CD4-positive, alpha-beta memory T cell (primary cell): ENCODE measurements around the gene JUNB. TPM values are rescaled to one million over a fixed set of nuclear protein-coding genes. Genes with fewer than 3 reads are reported as not detected.
A peak's percentile ranks its signal among the peaks of the same experiment; 100 is the strongest.

ENCODE experiments used
- CTCF ChIA-PET: fragments of 350-600 bp; sonication (Branson Sonifier 250); formaldehyde crosslinking; loops from one replicate; lab custom pipeline; 2021; ENCODE audit warnings: inconsistent platforms; ENCODE audit not compliant: partially characterized antibody; lab: Charles Lee
- POLR2A ChIA-PET: fragments of 350-600 bp; sonication (Branson Sonifier 250); formaldehyde crosslinking; loops from one replicate; lab custom pipeline; 2021; ENCODE audit not compliant: partially characterized antibody; lab: Charles Lee
- DNase-seq, 5 donors: peaks; one replicate each; pipeline versions ENCODE4 v3.0.0 to v3.0.0-alpha.2; 2020 to 2022; ENCODE audit warnings: mixed read lengths in 1 of 5
- H3K27ac ChIP-seq: one replicate; pipeline ENCODE4 v1.7.0; 2013; ENCODE audit warnings: low read depth, low read length
- H3K27me3 ChIP-seq: 2 replicates; pipeline ENCODE4 v1.7.0; 2013; ENCODE audit warnings: mild to moderate bottlenecking, low read length, moderate library complexity; ENCODE audit not compliant: insufficient read depth
- H3K36me3 ChIP-seq: 2 replicates; pipeline ENCODE4 v1.7.0; 2013; ENCODE audit warnings: mild to moderate bottlenecking, low read length, moderate library complexity; ENCODE audit not compliant: insufficient read depth
- H3K4me1 ChIP-seq: 2 replicates; pipeline ENCODE4 v1.7.0; 2013; ENCODE audit warnings: mild to moderate bottlenecking, low read length, moderate library complexity; ENCODE audit not compliant: insufficient read depth
- H3K4me3 ChIP-seq, 2 donors: one replicate each; pipeline ENCODE4 v1.7.0; 2013; ENCODE audit warnings: low read length in 2 of 2, mild to moderate bottlenecking in 1 of 2
- H3K9me3 ChIP-seq, 2 donors: one replicate each; pipeline ENCODE4 v1.7.0; 2013; ENCODE audit warnings: low read length in 2 of 2, control low read depth in 1 of 2; ENCODE audit not compliant: control insufficient read depth in 1 of 2
- H3K27ac Mint-ChIP-seq, 7 donors: one replicate each; pipeline ENCODE4 v1.8.0; 2020 to 2021; ENCODE audit warnings: mixed read lengths in 7 of 7, mild to moderate bottlenecking in 6 of 7, inconsistent platforms in 3 of 7, moderate library complexity in 3 of 7
- H3K27me3 Mint-ChIP-seq, 2 donors: one replicate each; pipeline ENCODE4 v1.8.0; 2020 to 2021; ENCODE audit warnings: mixed read lengths in 2 of 2
- H3K36me3 Mint-ChIP-seq, 2 donors: one replicate each; pipeline ENCODE4 v1.8.0; 2020 to 2021; ENCODE audit warnings: mixed read lengths in 2 of 2, inconsistent platforms in 1 of 2, mild to moderate bottlenecking in 1 of 2
- H3K4me1 Mint-ChIP-seq, 4 donors: one replicate each; pipeline ENCODE4 v1.8.0; 2020 to 2021; ENCODE audit warnings: mixed read lengths in 4 of 4, mild to moderate bottlenecking in 1 of 4
- H3K4me3 Mint-ChIP-seq, 8 donors: one replicate each; pipeline ENCODE4 v1.8.0; 2020 to 2021; ENCODE audit warnings: mixed read lengths in 8 of 8, mild to moderate bottlenecking in 7 of 8, moderate library complexity in 6 of 8, inconsistent platforms in 3 of 8
- H3K9me3 Mint-ChIP-seq, 8 donors: one replicate each; pipeline ENCODE4 v1.8.0; 2020 to 2021; ENCODE audit warnings: mixed read lengths in 8 of 8, mild to moderate bottlenecking in 5 of 8, inconsistent platforms in 3 of 8, moderate library complexity in 1 of 8
- intact Hi-C: fragments of 100-400 bp; cut with micrococcal nuclease; formaldehyde crosslinking; loops from one replicate; pipeline ENCODE4 v1.15.1; 2023
- polyA plus RNA-seq, 2 donors: library from polyadenylated mRNA; unstranded; fragments of 300-500 nt; fragmentation: Illumina TruSeq; gene quantifications; one replicate each; pipeline ENCODE4 v1.2.3, GENCODE V29; 2021
- total RNA-seq, 2 experiments: library from RNA; stranded (reverse); gene quantifications; one replicate each; pipeline ENCODE4 v1.2.3, GENCODE V29; 2021

The JUNB gene
- total and polyA plus RNA-seq, 4 experiments from 2014 or later: 103 to 3,132 (median 438) TPM

GRCh38 chr19:12752056-12752781, 39.1 kb upstream of the JUNB start:
- Histone ChIP-seq H3K4me1 (no peaks in the 10 kb centered on the region), H3K9me3 (no peaks in the 10 kb centered on the region), H3K27me3 (no peaks in the 10 kb centered on the region), H3K27ac (no peak overlapping the region), H3K36me3 (peaks cover 10% of the 10 kb centered on the region), H3K4me3 (no peak overlapping the region)
- Mint-ChIP-seq H3K4me3 (no peak overlapping the region), H3K36me3 (peaks cover 10 to 11% of the 10 kb centered on the region in 2 donors), H3K27me3 (peaks cover 1 to 15% of the 10 kb centered on the region in 2 donors), H3K27ac (peak overlapping the region in 1 of 7 donors; percentile 27), H3K9me3 (peaks cover 0 to 8% (median 5%) of the 10 kb centered on the region in 8 donors), H3K4me1 (peaks cover 3 to 9% (median 6%) of the 10 kb centered on the region in 4 donors)
- CTCF ChIA-PET: interaction anchor here (0.7 to 1.8 kb wide), 3 partner anchors 14 to 188 kb away, joined by 3 to 5 read pairs (median 3); partner anchors contain the start of gene GET3
- intact Hi-C loops: no loop called here
- no peak for DNase-seq
- POLR2A ChIA-PET: interaction anchor here (0.6 to 1.5 kb wide), 3 partner anchors 15 to 40 kb away, joined by 3 to 4 read pairs (median 3); partner anchors contain the start of gene GET3

- POLR2A ChIA-PET: interaction anchor here (0.5 to 1.3 kb wide), 3 partner anchors 13 to 999 kb away, joined by 3 read pairs; no protein-coding TSS in a partner anchor
- DNase-seq: no peak
- Histone ChIP-seq H3K4me3 (no peak overlapping the region), H3K9me3 (no peaks in the 10 kb centered on the region), H3K27ac (no peak overlapping the region), H3K4me1 (peaks cover 3% of the 10 kb centered on the region), H3K27me3 (no peaks in the 10 kb centered on the region), H3K36me3 (no peaks in the 10 kb centered on the region)
- Mint-ChIP-seq H3K4me1 (peaks cover 5 to 13% (median 7%) of the 10 kb centered on the region in 4 donors), H3K27ac (no peak overlapping the region), H3K4me3 (no peak overlapping the region), H3K27me3 (peaks cover 3 to 15% of the 10 kb centered on the region in 2 donors), H3K36me3 (no peaks in the 10 kb centered on the region), H3K9me3 (no peaks in the 10 kb centered on the region)
- CTCF ChIA-PET: interaction anchor here (0.9 to 8.0 kb wide), 5 partner anchors 21 to 191 kb away, joined by 3 to 126 read pairs (median 4); partner anchors contain the start of gene TNPO2
- intact Hi-C loops: no loop called here
Measured at GRCh38 chr19:12754465-12755196, 36.7 kb upstream of the JUNB start.

GRCh38 chr19:12756150-12756883, 35.0 kb upstream of the JUNB start:
- H3K4me1 ChIP-seq: peaks cover 3% of the 10 kb centered on the region
- ChIA-PET POLR2A (interaction anchor here (2.5 kb wide), 1 partner anchor 36 kb away, joined by 8 read pairs; the partner anchor contains the start of gene JUNB), CTCF (interaction anchor here (0.6 to 8.0 kb wide), 6 partner anchors 19 to 91 kb away, joined by 3 to 126 read pairs (median 9); partner anchors contain the start of genes GET3, TNPO2 and TRIR)
- no peak for DNase-seq
- Mint-ChIP-seq H3K4me3 (no peak overlapping the region), H3K27ac (no peak overlapping the region), H3K36me3 (no peaks in the 10 kb centered on the region), H3K27me3 (peaks cover 1 to 7% of the 10 kb centered on the region in 2 donors), H3K9me3 (no peaks in the 10 kb centered on the region), H3K4me1 (peaks cover 4 to 8% (median 5%) of the 10 kb centered on the region in 4 donors)
- H3K36me3 ChIP-seq: no peaks in the 10 kb centered on the region
- intact Hi-C loops: no loop called here
- no peak overlapping the region for H3K4me3 ChIP-seq
- H3K9me3 ChIP-seq: no peaks in the 10 kb centered on the region
- no peaks in the 10 kb centered on the region for H3K27me3 ChIP-seq
- no peak overlapping the region for H3K27ac ChIP-seq

GRCh38 chr19:12757544-12758274, 33.6 kb upstream of the JUNB start:
- H3K4me1 Mint-ChIP-seq: peaks cover 4 to 10% (median 5%) of the 10 kb centered on the region in 4 donors
- no peaks in the 10 kb centered on the region for H3K36me3 Mint-ChIP-seq
- Histone ChIP-seq H3K27ac (no peak overlapping the region), H3K36me3 (no peaks in the 10 kb centered on the region), H3K4me1 (peaks cover 3% of the 10 kb centered on the region), H3K9me3 (no peaks in the 10 kb centered on the region), H3K4me3 (no peak overlapping the region), H3K27me3 (no peaks in the 10 kb centered on the region)
- peaks cover 1 to 7% of the 10 kb centered on the region in 2 donors for H3K27me3 Mint-ChIP-seq
- DNase-seq: peak in 4 of 5 donors; percentile 56 to 61 (median 58)
- no peak overlapping the region for H3K27ac Mint-ChIP-seq
- intact Hi-C loops: loop anchor here (1.0 kb wide), 1 partner anchor 40 kb away; no protein-coding TSS in a partner anchor
- H3K9me3 Mint-ChIP-seq: no peaks in the 10 kb centered on the region
- ChIA-PET POLR2A (interaction anchor here (0.7 to 2.5 kb wide), 6 partner anchors 24 to 83 kb away, joined by 3 to 8 read pairs (median 4); partner anchors contain the start of genes JUNB and TRIR), CTCF (interaction anchor here (0.6 to 27.8 kb wide), 24 partner anchors 10 to 573 kb away, joined by 3 to 906 read pairs (median 6); partner anchors contain the start of genes FBXW9, GET3, JUNB and PRDX2)
- peak overlapping the region in 5 of 8 donors; percentile 5 to 41 (median 32) for H3K4me3 Mint-ChIP-seq

GRCh38 chr19:12759686-12760085, 31.6 kb upstream of the JUNB start:
- Histone ChIP-seq H3K4me3 (no peak overlapping the region), H3K4me1 (peaks cover 3% of the 10 kb centered on the region), H3K27me3 (no peaks in the 10 kb centered on the region), H3K36me3 (no peaks in the 10 kb centered on the region), H3K9me3 (no peaks in the 10 kb centered on the region), H3K27ac (no peak overlapping the region)
- no peak overlapping the region for H3K4me3 Mint-ChIP-seq
- H3K27ac Mint-ChIP-seq: no peak overlapping the region
- no peaks in the 10 kb centered on the region for H3K9me3 Mint-ChIP-seq
- intact Hi-C loops: loop anchor here (1.0 kb wide), 4 partner anchors 37 to 195 kb away; no protein-coding TSS in a partner anchor
- no peaks in the 10 kb centered on the region for H3K36me3 Mint-ChIP-seq
- H3K4me1 Mint-ChIP-seq: peaks cover 4 to 10% (median 5%) of the 10 kb centered on the region in 4 donors
- H3K27me3 Mint-ChIP-seq: peaks cover 1 to 2% of the 10 kb centered on the region in 2 donors
- no peak for DNase-seq
- ChIA-PET POLR2A (interaction anchor here (1.0 to 2.6 kb wide), 5 partner anchors 18 to 36 kb away, joined by 3 to 15 read pairs (median 3); partner anchors contain the start of genes GET3 and JUNB), CTCF (interaction anchor here (1.0 to 27.8 kb wide), 20 partner anchors 10 to 120 kb away, joined by 3 to 906 read pairs (median 6); partner anchors contain the start of genes GET3, JUNB, PRDX2 and RNASEH2A)

GRCh38 chr19:12763100-12763499, 28.2 kb upstream of the JUNB start:
- no peaks in the 10 kb centered on the region for H3K36me3 ChIP-seq
- DNase-seq: no peak
- intact Hi-C loops: no loop called here
- no peak overlapping the region for H3K4me3 ChIP-seq
- Mint-ChIP-seq H3K27ac (no peak overlapping the region), H3K4me1 (peaks cover 2 to 8% (median 4%) of the 10 kb centered on the region in 4 donors), H3K4me3 (no peak overlapping the region), H3K9me3 (peaks cover 0 to 2% (median 0%) of the 10 kb centered on the region in 8 donors), H3K27me3 (peaks cover 0 to 1% of the 10 kb centered on the region in 2 donors), H3K36me3 (peaks cover 0 to 5% of the 10 kb centered on the region in 2 donors)
- H3K27me3 ChIP-seq: no peaks in the 10 kb centered on the region
- ChIA-PET CTCF (interaction anchor here (1.0 to 27.8 kb wide), 5 partner anchors 13 to 91 kb away, joined by 3 to 906 read pairs (median 44); partner anchors contain the start of genes GET3, HOOK2, JUNB and PRDX2), POLR2A (interaction anchor here (2.8 kb wide), 1 partner anchor 29 kb away, joined by 10 read pairs; no protein-coding TSS in a partner anchor)
- H3K9me3 ChIP-seq: no peaks in the 10 kb centered on the region
- no peaks in the 10 kb centered on the region for H3K4me1 ChIP-seq
- no peak overlapping the region for H3K27ac ChIP-seq
